WTC11 (cell line): ENCODE measurements around the gene RPS5.
A peak's percentile ranks its signal among the peaks of the same experiment; 100 is the strongest.

ENCODE experiments used
- CREB1 ChIP-seq: sonication (generic); formaldehyde crosslinking; IDR thresholded peaks from 2 replicates; pipeline ENCODE4 v1.8.0; 2023; ENCODE audit warnings: mild to moderate bottlenecking, missing genetic modification reagents
- E2F1 ChIP-seq: sonication (generic); formaldehyde crosslinking; IDR thresholded peaks from 2 replicates; pipeline ENCODE4 v1.8.0; 2022; ENCODE audit warnings: mild to moderate bottlenecking, missing genetic modification reagents

GRCh38 chr19:58386576-58387337, at the start of gene RPS5:
- TF ChIP-seq CREB1 (CRISPR knock-in tag) = peak; percentile 89
- TF ChIP-seq E2F1 (CRISPR knock-in tag) = no peak; the same call in 1 of the 2 replicates
